GM10847 (cell line): ENCODE results near the gene CHADL.

ENCODE experiments used
- POLR2A ChIP-seq: IDR thresholded peaks from 2 replicates; pipeline ENCODE4 v1.6.1; 2011; ENCODE audit not compliant: insufficient read length; ENCODE audit errors: extremely low read depth

The CHADL gene

GRCh38 chr22:41181349-41182241 lies 59.1 kb downstream of the CHADL start:
- no peak for TF ChIP-seq POLR2A

- no peak for TF ChIP-seq POLR2A
Measured at GRCh38 chr22:41180926-41181325, 59.8 kb downstream of the CHADL start.
